22Rv1 (cell line): ENCODE data around the gene ZBTB7A.

Experiments
- H3K27ac ChIP-seq: fragments of 450-650 bp; 2 replicates; pipeline ENCODE4 v1.5.1; 2017
- CTCF ChIP-seq: fragments of 450-650 bp; IDR thresholded peaks from 2 replicates; pipeline ENCODE4 v1.5.1; 2017; ENCODE audit warnings: mild to moderate bottlenecking
- ZFX ChIP-seq: fragments of 450-650 bp; IDR thresholded peaks from 2 replicates; pipeline ENCODE4 v1.6.1; 2017; ENCODE audit warnings: antibody characterized with exemption, borderline replicate concordance

The ZBTB7A gene

GRCh38 chr19:4066682-4067395 is at the start of gene ZBTB7A:
ZBTB7A (minus strand) TSS chr19:4066899; CDS start chr19:4055232, 11,667 bp downstream.
- TF ChIP-seq ZFX, result no peak
- peak within 1 kb of the TSS; percentile 97 for H3K27ac ChIP-seq

- no peak overlapping the region for H3K27ac ChIP-seq
- TF ChIP-seq CTCF (no peak), ZFX (no peak)
Measured at GRCh38 chr19:4115818-4116385, 49.2 kb upstream of the ZBTB7A start.

- H3K27ac ChIP-seq, result no peak overlapping the region
- no peak for TF ChIP-seq CTCF
- no peak for TF ChIP-seq ZFX
Measured at GRCh38 chr19:4115050-4115817, 48.5 kb upstream of the ZBTB7A start.

GRCh38 chr19:4114181-4114580 is 47.5 kb upstream of the ZBTB7A start:
- H3K27ac ChIP-seq, result no peak overlapping the region
- TF ChIP-seq ZFX (no peak), CTCF (no peak)

- no peak overlapping the region for H3K27ac ChIP-seq
- TF ChIP-seq CTCF (no peak), ZFX (no peak)
Measured at GRCh38 chr19:4113398-4114088, 46.8 kb upstream of the ZBTB7A start.

- no peak overlapping the region for H3K27ac ChIP-seq
- TF ChIP-seq CTCF, result no peak
- no peak for TF ChIP-seq ZFX
Measured at GRCh38 chr19:4112367-4112766, 45.7 kb upstream of the ZBTB7A start.

GRCh38 chr19:4109626-4109945 is 42.9 kb upstream of the ZBTB7A start:
- no peak for TF ChIP-seq CTCF
- H3K27ac ChIP-seq, result no peak overlapping the region
